Measurements from ENCODE around the gene VMP1. TPM values are rescaled to one million over a fixed set of nuclear protein-coding genes. Genes with fewer than 3 reads are reported as not detected.
"Not testable (repeated sequence)": the region's sequence is repeated elsewhere in the genome, so short reads cannot be mapped to it uniquely, and the experiment has no call there.

The VMP1 gene
- total RNA-seq, 4 donors from 2014 or later = 48.3 to 108 (median 72.4) TPM

GRCh38 chr17:59838052-59838916 lies 130.8 kb downstream of the VMP1 start:
- H3K4me3 ChIP-seq = peak overlapping the region; percentile 66
- H3K27ac ChIP-seq = peak overlapping the region; percentile 97
- no peaks in the 10 kb centered on the region for H3K9me3 ChIP-seq
- 3% methylated on average over 8 of the region's 8 CpGs for WGBS
- no peak for DNase-seq (ENCODE audit: low spot score in 2 of 2)
- no peak for TF ChIP-seq POLR2A (IDR thresholded peaks at IDR 0.05)
- no peak for TF ChIP-seq POLR2AphosphoS5 (IDR thresholded peaks at IDR 0.05)
- TF ChIP-seq CTCF (IDR thresholded peaks at IDR 0.05) = no peak
- no peak for TF ChIP-seq EP300 (IDR thresholded peaks at IDR 0.05)
- H3K27me3 ChIP-seq = no peaks in the 10 kb centered on the region
- H3K4me1 ChIP-seq = peaks cover 51% of the 10 kb centered on the region
- no peaks in the 10 kb centered on the region for H3K36me3 ChIP-seq

- Histone ChIP-seq H3K36me3 (no peaks in the 10 kb centered on the region), H3K4me1 (peaks cover 63% of the 10 kb centered on the region), H3K9me3 (no peaks in the 10 kb centered on the region), H3K27me3 (no peaks in the 10 kb centered on the region), H3K27ac (peak overlapping the region; percentile 97), H3K4me3 (peak overlapping the region; percentile 66)
- DNase-seq (ENCODE audit: low spot score in 2 of 2) = no peak
- TF ChIP-seq EP300 (IDR thresholded peaks at IDR 0.05) (no peak), POLR2A (IDR thresholded peaks at IDR 0.05) (no peak), POLR2AphosphoS5 (IDR thresholded peaks at IDR 0.05) (no peak), CTCF (IDR thresholded peaks at IDR 0.05) (no peak)
- WGBS = 9% methylated on average over 6 of the region's 6 CpGs
Measured at GRCh38 chr17:59839651-59840328, 132.3 kb downstream of the VMP1 start.

- DNase-seq (ENCODE audit: low spot score in 2 of 2) = no peak
- Histone ChIP-seq H3K27ac (peak overlapping the region; percentile 97), H3K9me3 (no peaks in the 10 kb centered on the region), H3K4me3 (peak overlapping the region; percentile 66), H3K4me1 (peaks cover 70% of the 10 kb centered on the region), H3K27me3 (no peaks in the 10 kb centered on the region), H3K36me3 (no peaks in the 10 kb centered on the region)
- TF ChIP-seq EP300 (IDR thresholded peaks at IDR 0.05) (no peak), POLR2AphosphoS5 (IDR thresholded peaks at IDR 0.05) (no peak), POLR2A (IDR thresholded peaks at IDR 0.05) (no peak), CTCF (IDR thresholded peaks at IDR 0.05) (no peak)
- 11% methylated on average over 4 of the region's 4 CpGs for WGBS
Measured at GRCh38 chr17:59840329-59841090, 133.1 kb downstream of the VMP1 start.

GRCh38 chr17:59841091-59841881 lies 133.8 kb downstream of the VMP1 start:
- Histone ChIP-seq H3K4me3 (peak overlapping the region; percentile 66), H3K4me1 (peaks cover 77% of the 10 kb centered on the region), H3K27ac (peak overlapping the region; percentile 97)
- not testable (repeated sequence) for H3K27me3 ChIP-seq; DNase-seq (ENCODE audit: low spot score in 2 of 2); H3K36me3 ChIP-seq; H3K9me3 ChIP-seq
- WGBS = 20% methylated on average over 7 of the region's 7 CpGs

GRCh38 chr17:59841882-59842263 lies 134.4 kb downstream of the VMP1 start:
- DNase-seq (ENCODE audit: low spot score in 2 of 2); H3K27me3 ChIP-seq; H3K36me3 ChIP-seq; H3K9me3 ChIP-seq: not testable (repeated sequence)
- Histone ChIP-seq H3K4me1 (peaks cover 77% of the 10 kb centered on the region), H3K4me3 (peak overlapping the region; percentile 66), H3K27ac (peak overlapping the region; percentile 97)
- WGBS = 41% methylated on average over 4 of the region's 4 CpGs

Measured in suprapubic skin (tissue), 4 donors.